ENCODE data around the gene ROBO2. TPM values are rescaled to one million over a fixed set of nuclear protein-coding genes. Genes with fewer than 3 reads are reported as not detected.

Gene ROBO2
- total and polyA plus RNA-seq, 3 experiments from 2014 or later: not detected

- no peaks in the 10 kb centered on the region for H3K27me3 Mint-ChIP-seq
- no peaks in the 10 kb centered on the region for H3K4me1 ChIP-seq (ENCODE audit: insufficient read depth, low read length)
- H3K27ac Mint-ChIP-seq: no peak overlapping the region
- H3K27ac ChIP-seq (ENCODE audit: low read depth, low read length): no peak overlapping the region
- no peaks in the 10 kb centered on the region for H3K4me1 Mint-ChIP-seq
- H3K9me3 Mint-ChIP-seq: peaks cover 4 to 36% (median 18%) of the 10 kb centered on the region in 5 donors
- no peaks in the 10 kb centered on the region for H3K36me3 Mint-ChIP-seq
- H3K4me3 ChIP-seq (ENCODE audit: low read length): no peak overlapping the region
- POLR2A ChIA-PET: no interaction called here
- CTCF ChIA-PET: no interaction called here
- no peak overlapping the region for H3K4me3 Mint-ChIP-seq
- no peaks in the 10 kb centered on the region for H3K27me3 ChIP-seq (ENCODE audit: insufficient read depth, low read length, poor library complexity, severe bottlenecking)
- H3K36me3 ChIP-seq (ENCODE audit: insufficient read depth, low read length): no peaks in the 10 kb centered on the region
- no peak for DNase-seq
- no peaks in the 10 kb centered on the region for H3K9me3 ChIP-seq (ENCODE audit: low read length)
These were observed 473.6 kb downstream of the ROBO2 start for GRCh38 chr3:77513542-77513941.

GRCh38 chr3:77514766-77515165 is 474.9 kb downstream of the ROBO2 start:
- no peaks in the 10 kb centered on the region for H3K4me1 ChIP-seq (ENCODE audit: insufficient read depth, low read length)
- no peaks in the 10 kb centered on the region for H3K36me3 Mint-ChIP-seq
- ChIA-PET CTCF (no interaction called here), POLR2A (no interaction called here)
- no peak overlapping the region for H3K27ac ChIP-seq (ENCODE audit: low read depth, low read length)
- H3K4me3 ChIP-seq (ENCODE audit: low read length): no peak overlapping the region
- H3K9me3 Mint-ChIP-seq: peaks cover 4 to 33% (median 18%) of the 10 kb centered on the region in 5 donors
- no peak overlapping the region for H3K4me3 Mint-ChIP-seq
- no peaks in the 10 kb centered on the region for H3K27me3 Mint-ChIP-seq
- DNase-seq: no peak
- no peaks in the 10 kb centered on the region for H3K9me3 ChIP-seq (ENCODE audit: low read length)
- H3K4me1 Mint-ChIP-seq: no peaks in the 10 kb centered on the region
- H3K36me3 ChIP-seq (ENCODE audit: insufficient read depth, low read length): no peaks in the 10 kb centered on the region
- H3K27ac Mint-ChIP-seq: no peak overlapping the region
- H3K27me3 ChIP-seq (ENCODE audit: insufficient read depth, low read length, poor library complexity, severe bottlenecking): no peaks in the 10 kb centered on the region

- no peak overlapping the region for H3K4me3 ChIP-seq (ENCODE audit: low read length)
- Mint-ChIP-seq H3K27me3 (no peaks in the 10 kb centered on the region), H3K9me3 (peaks cover 5 to 36% (median 13%) of the 10 kb centered on the region in 5 donors), H3K27ac (no peak overlapping the region), H3K4me3 (no peak overlapping the region), H3K36me3 (no peaks in the 10 kb centered on the region), H3K4me1 (no peaks in the 10 kb centered on the region)
- no peaks in the 10 kb centered on the region for H3K36me3 ChIP-seq (ENCODE audit: insufficient read depth, low read length)
- H3K9me3 ChIP-seq (ENCODE audit: low read length): no peaks in the 10 kb centered on the region
- no peak overlapping the region for H3K27ac ChIP-seq (ENCODE audit: low read depth, low read length)
- no peaks in the 10 kb centered on the region for H3K27me3 ChIP-seq (ENCODE audit: insufficient read depth, low read length, poor library complexity, severe bottlenecking)
- CTCF ChIA-PET: no interaction called here
- DNase-seq: no peak
- POLR2A ChIA-PET: no interaction called here
- H3K4me1 ChIP-seq (ENCODE audit: insufficient read depth, low read length): no peaks in the 10 kb centered on the region
These were observed 484.6 kb downstream of the ROBO2 start for GRCh38 chr3:77524463-77524862.

- Histone ChIP-seq H3K27ac (ENCODE audit: low read depth, low read length) (no peak overlapping the region), H3K9me3 (ENCODE audit: low read length) (no peaks in the 10 kb centered on the region), H3K36me3 (ENCODE audit: insufficient read depth, low read length) (no peaks in the 10 kb centered on the region), H3K4me1 (ENCODE audit: insufficient read depth, low read length) (no peaks in the 10 kb centered on the region), H3K27me3 (ENCODE audit: insufficient read depth, low read length, poor library complexity, severe bottlenecking) (no peaks in the 10 kb centered on the region), H3K4me3 (ENCODE audit: low read length) (no peak overlapping the region)
- Mint-ChIP-seq H3K4me3 (no peak overlapping the region), H3K4me1 (no peaks in the 10 kb centered on the region), H3K36me3 (no peaks in the 10 kb centered on the region), H3K9me3 (peaks cover 3 to 32% (median 13%) of the 10 kb centered on the region in 5 donors), H3K27me3 (no peaks in the 10 kb centered on the region), H3K27ac (no peak overlapping the region)
- ChIA-PET CTCF (no interaction called here), POLR2A (no interaction called here)
- DNase-seq: no peak
These were observed 485.2 kb downstream of the ROBO2 start for GRCh38 chr3:77524946-77525682.

GRCh38 chr3:77526573-77527113 is 486.7 kb downstream of the ROBO2 start:
- Mint-ChIP-seq H3K9me3 (peaks cover under 1 to 37% (median 11%) of the 10 kb centered on the region in 5 donors), H3K4me3 (no peak overlapping the region), H3K36me3 (no peaks in the 10 kb centered on the region)

GRCh38 chr3:77529522-77529921 is 489.6 kb downstream of the ROBO2 start:
- POLR2A ChIA-PET: no interaction called here
- no peaks in the 10 kb centered on the region for H3K4me1 Mint-ChIP-seq
- no peak overlapping the region for H3K27ac ChIP-seq (ENCODE audit: low read depth, low read length)
- no peak overlapping the region for H3K4me3 Mint-ChIP-seq
- CTCF ChIA-PET: no interaction called here
- no peaks in the 10 kb centered on the region for H3K36me3 Mint-ChIP-seq
- no peaks in the 10 kb centered on the region for H3K4me1 ChIP-seq (ENCODE audit: insufficient read depth, low read length)
- no peak for DNase-seq
- H3K36me3 ChIP-seq (ENCODE audit: insufficient read depth, low read length): no peaks in the 10 kb centered on the region
- H3K9me3 ChIP-seq (ENCODE audit: low read length): no peaks in the 10 kb centered on the region
- peaks cover 1 to 46% (median 21%) of the 10 kb centered on the region in 5 donors for H3K9me3 Mint-ChIP-seq
- no peaks in the 10 kb centered on the region for H3K27me3 ChIP-seq (ENCODE audit: insufficient read depth, low read length, poor library complexity, severe bottlenecking)
- H3K4me3 ChIP-seq (ENCODE audit: low read length): no peak overlapping the region
- no peak overlapping the region for H3K27ac Mint-ChIP-seq
- H3K27me3 Mint-ChIP-seq: no peaks in the 10 kb centered on the region

More at GRCh38 chr3:77526573-77527113, 486.7 kb downstream of the ROBO2 start:
- no peak overlapping the region for H3K27ac ChIP-seq (ENCODE audit: low read depth, low read length)
- no peaks in the 10 kb centered on the region for H3K36me3 ChIP-seq (ENCODE audit: insufficient read depth, low read length)
- DNase-seq: no peak
- ChIA-PET POLR2A (no interaction called here), CTCF (no interaction called here)
- H3K27me3 ChIP-seq (ENCODE audit: insufficient read depth, low read length, poor library complexity, severe bottlenecking): no peaks in the 10 kb centered on the region
- no peaks in the 10 kb centered on the region for H3K4me1 ChIP-seq (ENCODE audit: insufficient read depth, low read length)
- no peaks in the 10 kb centered on the region for H3K4me1 Mint-ChIP-seq
- H3K27me3 Mint-ChIP-seq: no peaks in the 10 kb centered on the region
- no peak overlapping the region for H3K4me3 ChIP-seq (ENCODE audit: low read length)
- no peak overlapping the region for H3K27ac Mint-ChIP-seq
- no peaks in the 10 kb centered on the region for H3K9me3 ChIP-seq (ENCODE audit: low read length)

- Histone ChIP-seq H3K4me3 (ENCODE audit: low read length) (no peak overlapping the region), H3K27me3 (ENCODE audit: insufficient read depth, low read length, poor library complexity, severe bottlenecking) (no peaks in the 10 kb centered on the region), H3K4me1 (ENCODE audit: insufficient read depth, low read length) (no peaks in the 10 kb centered on the region), H3K36me3 (ENCODE audit: insufficient read depth, low read length) (no peaks in the 10 kb centered on the region), H3K27ac (ENCODE audit: low read depth, low read length) (no peak overlapping the region), H3K9me3 (ENCODE audit: low read length) (no peaks in the 10 kb centered on the region)
- H3K9me3 Mint-ChIP-seq: peaks cover 1 to 50% (median 23%) of the 10 kb centered on the region in 5 donors
- no peak for DNase-seq
- H3K27me3 Mint-ChIP-seq: no peaks in the 10 kb centered on the region
- no peaks in the 10 kb centered on the region for H3K4me1 Mint-ChIP-seq
- no peak overlapping the region for H3K4me3 Mint-ChIP-seq
- no peak overlapping the region for H3K27ac Mint-ChIP-seq
- no peaks in the 10 kb centered on the region for H3K36me3 Mint-ChIP-seq
- ChIA-PET CTCF (no interaction called here), POLR2A (no interaction called here)
These were observed 491.0 kb downstream of the ROBO2 start for GRCh38 chr3:77530870-77531269.

GRCh38 chr3:77535116-77535515 is 495.2 kb downstream of the ROBO2 start:
- CTCF ChIA-PET: no interaction called here
- no peak overlapping the region for H3K27ac Mint-ChIP-seq
- H3K9me3 ChIP-seq (ENCODE audit: low read length): no peaks in the 10 kb centered on the region
- H3K36me3 Mint-ChIP-seq: no peaks in the 10 kb centered on the region
- H3K9me3 Mint-ChIP-seq: peaks cover 1 to 49% (median 20%) of the 10 kb centered on the region in 5 donors
- no peak overlapping the region for H3K4me3 ChIP-seq (ENCODE audit: low read length)
- no peaks in the 10 kb centered on the region for H3K27me3 Mint-ChIP-seq
- POLR2A ChIA-PET: no interaction called here
- H3K4me3 Mint-ChIP-seq: no peak overlapping the region
- no peaks in the 10 kb centered on the region for H3K4me1 Mint-ChIP-seq
- no peaks in the 10 kb centered on the region for H3K27me3 ChIP-seq (ENCODE audit: insufficient read depth, low read length, poor library complexity, severe bottlenecking)
- DNase-seq: no peak
- no peaks in the 10 kb centered on the region for H3K4me1 ChIP-seq (ENCODE audit: insufficient read depth, low read length)
- no peaks in the 10 kb centered on the region for H3K36me3 ChIP-seq (ENCODE audit: insufficient read depth, low read length)
- H3K27ac ChIP-seq (ENCODE audit: low read depth, low read length): no peak overlapping the region
